Aorta (tissue), 5 donors: ENCODE data around the gene AP3M1. TPM values are rescaled to one million over a fixed set of nuclear protein-coding genes. Genes with fewer than 3 reads are reported as not detected.
A peak's percentile ranks its signal among the peaks of the same experiment; 100 is the strongest.

Experiments used
- ATAC-seq: fragments of 200-7000 bp; cut with Tn5 transposase; one replicate; pipeline ENCODE4 v1.9.1; 2022; ENCODE audit warnings: moderate library complexity; ENCODE audit not compliant: low FRiP score
- DNase-seq, 2 donors: peaks; one replicate each; pipeline ENCODE4 v3.0.0-alpha.2; 2020
- H3K27ac ChIP-seq, 2 donors: one replicate each; pipeline ENCODE4 v1.5.1; 2013; ENCODE audit warnings: low read length in 2 of 2, mild to moderate bottlenecking in 2 of 2, moderate library complexity in 2 of 2, control low read depth in 1 of 2, inconsistent platforms in 1 of 2, low read depth in 1 of 2
- H3K27me3 ChIP-seq, 2 donors: one replicate each; pipeline ENCODE4 v1.6.1; 2013; ENCODE audit warnings: control low read depth in 1 of 2, low read length in 1 of 2, mild to moderate bottlenecking in 1 of 2, moderate library complexity in 1 of 2; ENCODE audit not compliant: insufficient read depth in 2 of 2, control insufficient read depth in 1 of 2
- H3K36me3 ChIP-seq, 2 donors: one replicate each; pipeline ENCODE4 v1.6.1; 2013; ENCODE audit warnings: control low read depth in 1 of 2, low read length in 1 of 2, mild to moderate bottlenecking in 1 of 2; ENCODE audit not compliant: insufficient read depth in 2 of 2, control insufficient read depth in 1 of 2
- H3K4me1 ChIP-seq, 2 donors: one replicate each; pipeline ENCODE4 v1.6.1; 2013; ENCODE audit warnings: low read length in 2 of 2, control low read depth in 1 of 2, mild to moderate bottlenecking in 1 of 2, moderate library complexity in 1 of 2; ENCODE audit not compliant: insufficient read depth in 2 of 2, control insufficient read depth in 1 of 2
- H3K4me3 ChIP-seq, 2 donors: one replicate each; pipeline ENCODE4 v1.5.1; 2013; ENCODE audit warnings: low read length in 2 of 2, control low read depth in 1 of 2, mild to moderate bottlenecking in 1 of 2
- H3K9me3 ChIP-seq: one replicate; pipeline ENCODE4 v1.6.1; 2013; ENCODE audit warnings: mild to moderate bottlenecking, low read length; ENCODE audit not compliant: control insufficient read depth
- WGBS, 2 donors: extraction: QIAGEN DNeasy Blood & Tissue Kit; methylation state at CpG; one replicate each; pipeline ENCODE4 v1.1.7; 2013; 5-methylcytosine and 5-hydroxymethylcytosine counted together
- intact Hi-C, 2 donors: fragments of 100-400 bp; cut with DNase I; formaldehyde crosslinking; loops; one replicate each; pipeline versions ENCODE4 v1.14.2 to v1.15.0; 2022
- polyA plus RNA-seq, 2 donors: library from polyadenylated mRNA; stranded (reverse); fragments of 200-250 nt; gene quantifications; one replicate each; pipeline ENCODE4 v1.2.3, GENCODE V29; 2013
- total RNA-seq, 2 donors: library from RNA; stranded (reverse); fragmentation: NEBNext Ultra II Directional; extraction: Animal tissue kit (Norgen Biotek cat#: 25700); gene quantifications; one replicate each; pipeline ENCODE4 v1.2.1, GENCODE V29; 2021
- donor health status: healthy with polysubstance abuse.
- donor health status: Bipolar disorder and iron deficiency.
- donor health status: DM: no; HTN: no; CAD: no.
- donor health status: DM: no; HTN: no; CAD: no.
- donor health status: DM: yes; HTN: yes; CAD: no.

Gene AP3M1
- total and polyA plus RNA-seq, 4 donors: 12.4 to 30.4 (median 22.7) TPM

GRCh38 chr10:74135452-74135851 lies 15.2 kb downstream of the AP3M1 start:
- 75 to 83% methylated on average over 3 of the region's 3 CpGs for WGBS, 2 donors
- no peak overlapping the region for H3K27ac ChIP-seq
- DNase-seq: no peak
- H3K27me3 ChIP-seq: no peaks in the 10 kb centered on the region
- no peaks in the 10 kb centered on the region for H3K9me3 ChIP-seq
- no peaks in the 10 kb centered on the region for H3K4me1 ChIP-seq
- H3K36me3 ChIP-seq: peaks cover 0 to 4% of the 10 kb centered on the region in 2 donors
- no peak for ATAC-seq
- H3K4me3 ChIP-seq: no peak overlapping the region
- intact Hi-C loops: no loop called here

- no peaks in the 10 kb centered on the region for H3K27me3 ChIP-seq
- DNase-seq (no peak), ATAC-seq (no peak)
- H3K27ac ChIP-seq: no peak overlapping the region
- peaks cover 0 to 4% of the 10 kb centered on the region in 2 donors for H3K36me3 ChIP-seq
- H3K4me3 ChIP-seq: no peak overlapping the region
- intact Hi-C loops: no loop called here
- H3K4me1 ChIP-seq: no peaks in the 10 kb centered on the region
- H3K9me3 ChIP-seq: no peaks in the 10 kb centered on the region
- 50 to 55% methylated on average over 11 of the region's 11 CpGs for WGBS, 2 donors
Measured at GRCh38 chr10:74133923-74134820, 16.5 kb downstream of the AP3M1 start.

- Histone ChIP-seq H3K27me3 (no peaks in the 10 kb centered on the region), H3K36me3 (peaks cover 4 to 10% of the 10 kb centered on the region in 2 donors), H3K4me1 (peaks cover 0 to 2% of the 10 kb centered on the region in 2 donors), H3K27ac (no peak overlapping the region), H3K4me3 (no peak overlapping the region), H3K9me3 (no peaks in the 10 kb centered on the region)
- 33 to 56% methylated on average over 1 of the region's 1 CpG for WGBS, 2 donors
- no peak for ATAC-seq
- intact Hi-C loops: no loop called here
- DNase-seq: no peak
Measured at GRCh38 chr10:74123081-74123480, 27.5 kb downstream of the AP3M1 start.

- H3K9me3 ChIP-seq: no peaks in the 10 kb centered on the region
- H3K4me1 ChIP-seq: peaks cover 0 to 2% of the 10 kb centered on the region in 2 donors
- H3K27ac ChIP-seq: no peak overlapping the region
- no peak overlapping the region for H3K4me3 ChIP-seq
- no peak for DNase-seq
- ATAC-seq: no peak
- no peaks in the 10 kb centered on the region for H3K27me3 ChIP-seq
- WGBS, 2 donors: 24% methylated on average over 3 of the region's 3 CpGs
- intact Hi-C loops: no loop called here
- H3K36me3 ChIP-seq: peaks cover 4 to 12% of the 10 kb centered on the region in 2 donors
Measured at GRCh38 chr10:74122060-74122459, 28.6 kb downstream of the AP3M1 start.

- H3K27me3 ChIP-seq: no peaks in the 10 kb centered on the region
- intact Hi-C loops: no loop called here
- H3K4me3 ChIP-seq: no peak overlapping the region
- no peak overlapping the region for H3K27ac ChIP-seq
- ATAC-seq (no peak), DNase-seq (no peak)
- H3K9me3 ChIP-seq: no peaks in the 10 kb centered on the region
- WGBS, 2 donors: 75 to 84% methylated on average over 1 of the region's 1 CpG
- peaks cover 6 to 12% of the 10 kb centered on the region in 2 donors for H3K36me3 ChIP-seq
- H3K4me1 ChIP-seq: peaks cover 0 to 2% of the 10 kb centered on the region in 2 donors
Measured at GRCh38 chr10:74121368-74121767, 29.3 kb downstream of the AP3M1 start.

GRCh38 chr10:74120911-74121310 lies 29.7 kb downstream of the AP3M1 start:
- Histone ChIP-seq H3K4me1 (peaks cover 0 to 2% of the 10 kb centered on the region in 2 donors), H3K36me3 (peaks cover 6 to 12% of the 10 kb centered on the region in 2 donors), H3K9me3 (no peaks in the 10 kb centered on the region), H3K4me3 (no peak overlapping the region), H3K27ac (no peak overlapping the region), H3K27me3 (no peaks in the 10 kb centered on the region)
- DNase-seq (no peak), ATAC-seq (no peak)
- intact Hi-C loops: no loop called here
- 8% methylated on average over 1 of the region's 1 CpG for WGBS, 2 donors

- H3K27ac ChIP-seq: no peak overlapping the region
- WGBS, 2 donors: 66 to 79% methylated on average over 3 of the region's 3 CpGs
- peaks cover 9 to 13% of the 10 kb centered on the region in 2 donors for H3K36me3 ChIP-seq
- intact Hi-C loops: loop anchor here in 1 of 2 donors (10.0 kb wide), 1 partner anchor 234 kb away; no protein-coding TSS in a partner anchor
- H3K9me3 ChIP-seq: no peaks in the 10 kb centered on the region
- no peak overlapping the region for H3K4me3 ChIP-seq
- H3K4me1 ChIP-seq: peaks cover 0 to 2% of the 10 kb centered on the region in 2 donors
- H3K27me3 ChIP-seq: no peaks in the 10 kb centered on the region
- ATAC-seq (no peak), DNase-seq (no peak)
Measured at GRCh38 chr10:74118804-74119203, 31.8 kb downstream of the AP3M1 start.

- ATAC-seq: no peak
- 75 to 78% methylated on average over 4 of the region's 4 CpGs for WGBS, 2 donors
- no peak overlapping the region for H3K4me3 ChIP-seq
- H3K36me3 ChIP-seq: peaks cover 9 to 15% of the 10 kb centered on the region in 2 donors
- no peaks in the 10 kb centered on the region for H3K9me3 ChIP-seq
- H3K4me1 ChIP-seq: peaks cover 0 to 2% of the 10 kb centered on the region in 2 donors
- no peak for DNase-seq
- H3K27me3 ChIP-seq: no peaks in the 10 kb centered on the region
- intact Hi-C loops: loop anchor here in 1 of 2 donors (10.0 kb wide), 1 partner anchor 233 kb away; no protein-coding TSS in a partner anchor
- H3K27ac ChIP-seq: no peak overlapping the region
Measured at GRCh38 chr10:74117738-74118137, 32.9 kb downstream of the AP3M1 start.

- intact Hi-C loops: loop anchor here in 1 of 2 donors (10.0 kb wide), 1 partner anchor 229 kb away; no protein-coding TSS in a partner anchor
- H3K4me3 ChIP-seq: no peak overlapping the region
- DNase-seq: peak in 1 of 2 donors; percentile 51
- ATAC-seq: peak; percentile 42
- H3K36me3 ChIP-seq: peaks cover 17% of the 10 kb centered on the region in 2 donors
- H3K4me1 ChIP-seq: no peaks in the 10 kb centered on the region
- no peaks in the 10 kb centered on the region for H3K27me3 ChIP-seq
- H3K27ac ChIP-seq: peak overlapping the region in 1 of 2 donors; percentile 39
- no peaks in the 10 kb centered on the region for H3K9me3 ChIP-seq
- 30 to 36% methylated on average over 12 of the region's 12 CpGs for WGBS, 2 donors
Measured at GRCh38 chr10:74114041-74114448, 36.6 kb downstream of the AP3M1 start.
